ENCODE results near the gene GAB2. TPM values are rescaled to one million over a fixed set of nuclear protein-coding genes. Genes with fewer than 3 reads are reported as not detected.

The GAB2 gene
- total RNA-seq, 2 experiments from 2014 or later = 1.4 to 1.8 TPM

DNA sequence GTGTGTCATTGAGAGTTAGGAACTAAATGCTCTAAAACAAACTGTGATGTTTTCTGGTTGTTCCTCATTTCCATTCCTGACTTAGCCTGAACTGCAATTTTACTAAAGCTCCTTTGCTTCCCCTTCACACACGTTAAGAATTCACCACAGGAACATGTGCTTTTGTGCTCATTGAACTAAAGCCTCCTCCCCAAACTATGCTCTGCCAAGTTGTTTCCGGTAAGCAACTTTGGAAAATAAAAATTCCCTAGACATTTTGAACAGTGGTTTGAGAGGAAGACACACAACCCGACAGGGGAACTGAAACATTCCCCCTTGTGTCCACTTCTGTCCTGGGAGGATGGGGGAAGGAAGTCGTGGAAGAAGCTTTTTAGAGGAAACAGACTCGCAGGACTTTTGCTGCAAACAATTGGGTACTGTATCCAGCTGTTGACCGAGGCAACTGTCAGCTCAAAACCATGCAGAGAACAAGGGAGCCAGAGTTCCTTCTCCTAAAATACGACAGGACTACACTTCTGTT lies 66.9 kb downstream of the GAB2 start:
- CTCF ChIA-PET = no interaction called here
- no peak for TF ChIP-seq CTCF (IDR thresholded peaks at IDR 0.05)
- Mint-ChIP-seq H3K27me3 (peaks cover 7% of the 10 kb centered on the region), H3K4me1 (ENCODE audit: low read depth) (peaks cover 11% of the 10 kb centered on the region), H3K36me3 (ENCODE audit: low read depth) (no peaks in the 10 kb centered on the region), H3K4me3 (no peak overlapping the region), H3K27ac (no peak overlapping the region), H3K9me3 (no peaks in the 10 kb centered on the region)
- intact Hi-C loops (cut with micrococcal nuclease) = no loop called here
- POLR2A ChIA-PET = interaction anchor here (0.6 kb wide), 1 partner anchor 8 kb away, joined by 3 read pairs; no protein-coding TSS in a partner anchor
- DNase-seq (no peak), ATAC-seq (no peak)

DNA sequence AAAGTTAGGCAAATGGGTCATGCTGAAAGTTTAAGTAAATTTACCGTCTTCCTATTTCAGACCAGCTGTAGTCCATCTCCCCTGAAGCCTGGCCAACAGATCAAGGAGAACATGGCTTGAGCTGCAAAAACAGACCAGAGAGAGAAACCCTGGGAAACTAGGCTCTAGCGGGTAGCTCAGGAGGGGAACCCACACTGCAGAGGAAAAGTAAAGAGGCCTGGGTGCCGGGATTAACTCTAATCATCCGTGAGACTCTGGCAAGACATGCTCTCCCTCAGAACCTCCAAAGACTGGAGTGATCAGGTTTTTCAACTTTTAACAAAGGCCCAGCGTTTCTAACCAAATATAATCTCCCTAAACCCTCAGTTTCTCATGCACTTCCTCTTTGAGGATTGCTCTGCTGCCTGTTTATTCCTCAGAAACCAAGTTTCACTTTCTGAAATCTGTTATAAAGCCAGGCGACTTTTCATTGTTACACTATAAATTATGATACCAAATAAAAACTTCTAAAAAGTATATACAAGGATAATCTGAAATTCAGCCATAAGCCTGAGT lies 67.5 kb downstream of the GAB2 start:
- intact Hi-C loops (cut with micrococcal nuclease) = no loop called here
- Mint-ChIP-seq H3K4me1 (ENCODE audit: low read depth) (peaks cover 11% of the 10 kb centered on the region), H3K4me3 (no peak overlapping the region), H3K27ac (peak overlapping the region; percentile 16), H3K9me3 (no peaks in the 10 kb centered on the region), H3K36me3 (ENCODE audit: low read depth) (no peaks in the 10 kb centered on the region), H3K27me3 (peaks cover 7% of the 10 kb centered on the region)
- ATAC-seq = no peak
- no peak for TF ChIP-seq CTCF (IDR thresholded peaks at IDR 0.05)
- POLR2A ChIA-PET = no interaction called here
- DNase-seq = no peak
- CTCF ChIA-PET = no interaction called here

GRCh38 chr11:78349624-78350023 lies 68.0 kb downstream of the GAB2 start:
- Mint-ChIP-seq H3K4me3 (no peak overlapping the region), H3K4me1 (ENCODE audit: low read depth) (peaks cover 11% of the 10 kb centered on the region), H3K36me3 (ENCODE audit: low read depth) (no peaks in the 10 kb centered on the region), H3K27ac (no peak overlapping the region), H3K9me3 (no peaks in the 10 kb centered on the region), H3K27me3 (peaks cover 7% of the 10 kb centered on the region)
- CTCF ChIA-PET = no interaction called here
- ATAC-seq (no peak), DNase-seq (no peak)
- no peak for TF ChIP-seq CTCF (IDR thresholded peaks at IDR 0.05)
- POLR2A ChIA-PET = no interaction called here
- intact Hi-C loops (cut with micrococcal nuclease) = no loop called here

DNA sequence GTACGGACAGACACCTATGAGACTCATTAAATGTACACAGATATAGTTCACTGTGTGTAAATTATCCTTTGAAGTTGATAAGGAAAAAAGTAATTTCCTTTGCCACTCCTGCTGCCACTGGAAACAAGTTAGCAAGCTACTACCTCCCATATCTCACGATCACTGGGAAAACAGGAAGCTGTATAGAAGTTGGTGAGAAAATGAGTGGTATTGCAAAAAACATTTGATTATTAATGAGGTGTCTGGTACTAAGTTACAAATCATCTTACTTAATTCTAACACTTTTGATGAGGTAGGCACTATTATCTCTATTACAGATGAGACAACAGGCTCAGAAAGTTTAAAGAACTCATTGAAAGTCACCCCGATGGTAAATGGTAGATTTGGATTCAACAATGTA lies 68.5 kb downstream of the GAB2 start:
- ChIA-PET CTCF (no interaction called here), POLR2A (no interaction called here)
- TF ChIP-seq CTCF (IDR thresholded peaks at IDR 0.05) = no peak
- ATAC-seq = no peak
- intact Hi-C loops (cut with micrococcal nuclease) = no loop called here
- no peaks in the 10 kb centered on the region for H3K36me3 Mint-ChIP-seq (ENCODE audit: low read depth)
- no peak overlapping the region for H3K27ac Mint-ChIP-seq
- peaks cover 7% of the 10 kb centered on the region for H3K27me3 Mint-ChIP-seq
- H3K4me3 Mint-ChIP-seq = no peak overlapping the region
- no peak for DNase-seq
- no peaks in the 10 kb centered on the region for H3K9me3 Mint-ChIP-seq
- peaks cover 11% of the 10 kb centered on the region for H3K4me1 Mint-ChIP-seq (ENCODE audit: low read depth)

DNA sequence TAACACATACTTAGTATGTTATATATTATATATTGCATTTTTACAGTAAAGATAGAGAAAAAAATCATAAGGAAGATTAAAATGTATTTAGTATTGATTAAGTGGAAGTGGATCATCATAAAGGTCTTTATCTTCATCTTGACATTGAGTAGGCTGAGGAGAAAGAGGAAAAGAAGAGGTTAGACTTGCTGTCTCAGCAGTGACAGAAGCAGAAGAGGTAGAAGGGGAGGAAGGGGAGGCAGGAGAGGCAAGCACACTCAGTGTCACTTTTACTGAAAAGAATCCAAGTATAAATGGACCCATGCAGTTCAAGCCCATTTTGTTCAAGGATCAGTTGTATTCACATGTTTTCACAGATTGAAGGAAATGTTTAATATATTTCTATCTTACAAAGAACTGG lies 69.7 kb downstream of the GAB2 start:
- Mint-ChIP-seq H3K4me1 (ENCODE audit: low read depth) (peaks cover 11% of the 10 kb centered on the region), H3K27me3 (peaks cover 8% of the 10 kb centered on the region)
- TF ChIP-seq CTCF (IDR thresholded peaks at IDR 0.05) = no peak

More for the DNA sequence above, 69.7 kb downstream of the GAB2 start:
- CTCF ChIA-PET = no interaction called here
- no peak overlapping the region for H3K4me3 Mint-ChIP-seq
- H3K27ac Mint-ChIP-seq = no peak overlapping the region
- H3K9me3 Mint-ChIP-seq = no peaks in the 10 kb centered on the region
- DNase-seq (no peak), ATAC-seq (no peak)
- intact Hi-C loops (cut with micrococcal nuclease) = no loop called here
- POLR2A ChIA-PET = no interaction called here
- no peaks in the 10 kb centered on the region for H3K36me3 Mint-ChIP-seq (ENCODE audit: low read depth)

All from activated CD8-positive, alpha-beta T cell treated with anti-CD3 and anti-CD28 coated beads for 36 hours (primary cell).